ENCODE measurements around the gene ACP4. TPM values are rescaled to one million over a fixed set of nuclear protein-coding genes. Genes with fewer than 3 reads are reported as not detected.

Gene ACP4
- total RNA-seq, 1 experiment from 2014 or later, result not detected

- no TSS peak for BruUV-seq (replicated peaks)
- DNase-seq, result no peak
- H3K36me3 Mint-ChIP-seq (ENCODE audit: insufficient read depth, unreplicated experiment), result peaks cover 18% of the 10 kb centered on the region
- no peak within 1 kb of the TSS for H3K4me3 Mint-ChIP-seq (ENCODE audit: unreplicated experiment)
- H3K27me3 Mint-ChIP-seq (ENCODE audit: insufficient read depth, unreplicated experiment), result peaks cover 12% of the 10 kb centered on the region
- Histone ChIP-seq H3K27me3 (replicated peaks; ENCODE audit: control insufficient read depth, insufficient read depth, low read length) (no peaks in the 10 kb centered on the region), H3K4me1 (peaks cover 4% of the 10 kb centered on the region; the same call in 1 of the 2 replicates), H3K4me3 (ENCODE audit: low read depth, low read length) (no peak within 1 kb of the TSS), H3K36me3 (ENCODE audit: control insufficient read depth, insufficient read depth, low read length) (no peaks in the 10 kb centered on the region), H3K9me3 (no peaks in the 10 kb centered on the region)
- H3K9me3 Mint-ChIP-seq (ENCODE audit: unreplicated experiment), result no peaks in the 10 kb centered on the region
- CTCF ChIA-PET, result no interaction called here
- peaks cover 6% of the 10 kb centered on the region for H3K4me1 Mint-ChIP-seq (ENCODE audit: low read depth, unreplicated experiment)
- H3K27ac Mint-ChIP-seq (ENCODE audit: unreplicated experiment), result no peak within 1 kb of the TSS
- POLR2A ChIA-PET, result no interaction called here
- TF ChIP-seq CTCF (IDR thresholded peaks at IDR 0.05; ENCODE audit: insufficient read depth in 1 of 2, low read depth in 1 of 2, low read length in 1 of 2, severe bottlenecking in 1 of 2, unreplicated experiment in 1 of 2), result no peak
- intact Hi-C loops (cut with micrococcal nuclease; ENCODE audit: unreplicated experiment), result no loop called here
Observed at GRCh38 chr19:50833117-50833801, 43.0 kb downstream of the ACP4 start, which contains the start of gene KLK15. Gene KLK15 (minus strand): TSS chr19:50833574. CDS start chr19:50831492, 2,082 bp downstream.

GRCh38 chr19:50833802-50834167 lies 43.6 kb downstream of the ACP4 start:
- no TSS peak for BruUV-seq (replicated peaks)
- no peak for TF ChIP-seq CTCF (IDR thresholded peaks at IDR 0.05; ENCODE audit: insufficient read depth in 1 of 2, low read depth in 1 of 2, low read length in 1 of 2, severe bottlenecking in 1 of 2, unreplicated experiment in 1 of 2)
- peaks cover 12% of the 10 kb centered on the region for H3K27me3 Mint-ChIP-seq (ENCODE audit: insufficient read depth, unreplicated experiment)

GRCh38 chr19:50835103-50835784 lies 45.0 kb downstream of the ACP4 start:
- H3K4me3 Mint-ChIP-seq (ENCODE audit: unreplicated experiment), result peak overlapping the region; percentile 91
- ChIA-PET POLR2A (interaction anchor here (1.2 kb wide), 1 partner anchor 30 kb away, joined by 3 read pairs; no protein-coding TSS in a partner anchor), CTCF (no interaction called here)
- no peaks in the 10 kb centered on the region for H3K9me3 Mint-ChIP-seq (ENCODE audit: unreplicated experiment)
- H3K27me3 Mint-ChIP-seq (ENCODE audit: insufficient read depth, unreplicated experiment), result peaks cover 12% of the 10 kb centered on the region
- TSS peak; percentile 35 for BruUV-seq (replicated peaks)
- intact Hi-C loops (cut with micrococcal nuclease; ENCODE audit: unreplicated experiment), result no loop called here
- no peak overlapping the region for H3K27ac Mint-ChIP-seq (ENCODE audit: unreplicated experiment)
- peaks cover 18% of the 10 kb centered on the region for H3K36me3 Mint-ChIP-seq (ENCODE audit: insufficient read depth, unreplicated experiment)
- Histone ChIP-seq H3K9me3 (no peaks in the 10 kb centered on the region), H3K4me1 (peaks cover 4% of the 10 kb centered on the region; the same call in 1 of the 2 replicates), H3K4me3 (ENCODE audit: low read depth, low read length) (peak overlapping the region; percentile 76), H3K27me3 (replicated peaks; ENCODE audit: control insufficient read depth, insufficient read depth, low read length) (no peaks in the 10 kb centered on the region), H3K36me3 (ENCODE audit: control insufficient read depth, insufficient read depth, low read length) (no peaks in the 10 kb centered on the region)
- no peak for TF ChIP-seq CTCF (IDR thresholded peaks at IDR 0.05; ENCODE audit: insufficient read depth in 1 of 2, low read depth in 1 of 2, low read length in 1 of 2, severe bottlenecking in 1 of 2, unreplicated experiment in 1 of 2)
- peak in 1 of 2 experiments; percentile 44 for DNase-seq
- peaks cover 6% of the 10 kb centered on the region for H3K4me1 Mint-ChIP-seq (ENCODE audit: low read depth, unreplicated experiment)

More at GRCh38 chr19:50833802-50834167, 43.6 kb downstream of the ACP4 start:
- no peak overlapping the region for H3K4me3 ChIP-seq (ENCODE audit: low read depth, low read length)
- no peaks in the 10 kb centered on the region for H3K9me3 ChIP-seq
- H3K4me1 ChIP-seq, result peaks cover 4% of the 10 kb centered on the region; the same call in 1 of the 2 replicates
- Mint-ChIP-seq H3K36me3 (ENCODE audit: insufficient read depth, unreplicated experiment) (peaks cover 18% of the 10 kb centered on the region), H3K27ac (ENCODE audit: unreplicated experiment) (no peak overlapping the region), H3K4me3 (ENCODE audit: unreplicated experiment) (no peak overlapping the region), H3K9me3 (ENCODE audit: unreplicated experiment) (no peaks in the 10 kb centered on the region), H3K4me1 (ENCODE audit: low read depth, unreplicated experiment) (peaks cover 6% of the 10 kb centered on the region)
- POLR2A ChIA-PET, result no interaction called here
- DNase-seq, result no peak
- intact Hi-C loops (cut with micrococcal nuclease; ENCODE audit: unreplicated experiment), result no loop called here
- CTCF ChIA-PET, result no interaction called here
- H3K27me3 ChIP-seq (replicated peaks; ENCODE audit: control insufficient read depth, insufficient read depth, low read length), result no peaks in the 10 kb centered on the region
- no peaks in the 10 kb centered on the region for H3K36me3 ChIP-seq (ENCODE audit: control insufficient read depth, insufficient read depth, low read length)

Data from Caco-2 (cell line).